ENCODE measurements around the gene ORAI2.

GRCh38 chr7:102471791-102472125 is 38.4 kb downstream of the ORAI2 start:
- TF ChIP-seq CTCF (IDR thresholded peaks at IDR 0.05; ENCODE audit: low read length) (no peak), EZH2 (IDR thresholded peaks at IDR 0.05; ENCODE audit: borderline replicate concordance, low read length) (no peak)

Data from OCI-LY1 (cell line).